Neural cell (in vitro differentiated cells): ENCODE measurements around the gene MYO10. TPM values are rescaled to one million over a fixed set of nuclear protein-coding genes. Genes with fewer than 3 reads are reported as not detected.

Source experiments
- H2AFZ ChIP-seq: fragments of 200-600, 300-800 bp; sonication (generic), shearing (Covaris generic); 2 replicates; pipeline ENCODE4 v1.6.0; 2014; ENCODE audit warnings: low read depth, mild to moderate bottlenecking, antibody characterized with exemption, low read length, moderate library complexity
- H3F3A ChIP-seq: fragments of 200-600 bp; shearing (Covaris generic); 2 replicates; pipeline ENCODE4 v1.6.1; 2016; ENCODE audit warnings: mild to moderate bottlenecking, moderate library complexity, mixed read lengths, antibody characterized with exemption, low read length; ENCODE audit not compliant: insufficient read depth, poor library complexity, severe bottlenecking
- H3K27ac ChIP-seq: fragments of 200-600, 300-800 bp; sonication (generic), shearing (Covaris generic); 2 replicates; pipeline ENCODE4 v1.5.1; 2014; ENCODE audit warnings: mild to moderate bottlenecking, low read length, moderate library complexity
- H3K27me3 ChIP-seq: fragments of 300-800, 200-600 bp; sonication (generic), shearing (Covaris generic); 2 replicates; pipeline ENCODE4 v1.6.0; 2014; ENCODE audit warnings: mild to moderate bottlenecking, low read depth, low read length, moderate library complexity; ENCODE audit not compliant: insufficient read depth
- H3K36me3 ChIP-seq: fragments of 300-800, 200-600 bp; sonication (generic), shearing (Covaris generic); 2 replicates; pipeline ENCODE4 v1.5.1; 2014; ENCODE audit warnings: mild to moderate bottlenecking, antibody characterized with exemption, low read length, moderate library complexity; ENCODE audit not compliant: insufficient read depth
- H3K4me2 ChIP-seq: fragments of 300-800, 200-600 bp; sonication (generic), shearing (Covaris generic); 2 replicates; pipeline ENCODE4 v1.6.0; 2014; ENCODE audit warnings: mild to moderate bottlenecking, low read length
- H3K4me3 ChIP-seq: fragments of 300-800, 200-600 bp; sonication (generic), shearing (Covaris generic); 2 replicates; pipeline ENCODE4 v1.5.1; 2014; ENCODE audit warnings: mild to moderate bottlenecking, low read length, moderate library complexity
- H3K79me2 ChIP-seq: fragments of 200-600 bp; shearing (Covaris generic); replicated peaks from 2 replicates; pipeline ENCODE4 v1.6.0; 2014; ENCODE audit warnings: mild to moderate bottlenecking, low read length, moderate library complexity; ENCODE audit not compliant: insufficient read depth
- H3K9ac ChIP-seq: fragments of 300-800, 200-600 bp; sonication (generic), shearing (Covaris generic); 2 replicates; pipeline ENCODE4 v1.6.1; 2016; ENCODE audit warnings: mild to moderate bottlenecking, low read length, mixed read lengths
- H3K9me2 ChIP-seq: fragments of 200-600 bp; shearing (Covaris generic); 2 replicates; pipeline ENCODE4 v1.6.1; 2016; ENCODE audit warnings: mild to moderate bottlenecking, low read length, mixed read lengths; ENCODE audit not compliant: insufficient read depth
- H3K9me3 ChIP-seq: fragments of 200-600, 300-800 bp; sonication (generic), shearing (Covaris generic); 2 replicates; pipeline ENCODE4 v1.6.1; 2016; ENCODE audit warnings: mild to moderate bottlenecking, mixed run types, low read length, moderate library complexity, mixed read lengths
- H4K20me1 ChIP-seq: fragments of 200-600 bp; shearing (Covaris generic); 2 replicates; pipeline ENCODE4 v1.6.1; 2016; ENCODE audit warnings: mild to moderate bottlenecking, mixed run types; ENCODE audit not compliant: insufficient read depth
- CTCF ChIP-seq: fragments of 450-650 bp; IDR thresholded peaks from 2 replicates; pipeline ENCODE4 v1.5.1; 2014; ENCODE audit warnings: antibody characterized with exemption, mild to moderate bottlenecking, moderate library complexity; ENCODE audit not compliant: poor library complexity, severe bottlenecking
- EP300 ChIP-seq: fragments of 450-650 bp; conservative IDR thresholded peaks from 2 replicates; pipeline ENCODE4 v1.6.1; 2014; ENCODE audit warnings: antibody characterized with exemption, mild to moderate bottlenecking, moderate library complexity; ENCODE audit not compliant: poor library complexity, severe bottlenecking
- EZH2 ChIP-seq: fragments of 200-600, 300-800 bp; shearing (Covaris generic), sonication (generic); IDR thresholded peaks from 2 replicates; pipeline ENCODE4 v1.6.1; 2014; ENCODE audit warnings: antibody characterized with exemption, low read length, borderline replicate concordance, mild to moderate bottlenecking; ENCODE audit not compliant: insufficient read depth, poor library complexity, severe bottlenecking
- MXI1 ChIP-seq: fragments of 450-650 bp; conservative IDR thresholded peaks from 2 replicates; pipeline ENCODE4 v1.6.1; 2014; ENCODE audit warnings: antibody characterized with exemption, mild to moderate bottlenecking; ENCODE audit not compliant: poor library complexity, severe bottlenecking
- POLR2AphosphoS5 ChIP-seq: IDR thresholded peaks from 2 replicates; pipeline ENCODE4 v1.6.1; 2012
- RAD21 ChIP-seq: fragments of 450-650 bp; conservative IDR thresholded peaks from 2 replicates; pipeline ENCODE4 v1.6.1; 2014; ENCODE audit warnings: antibody characterized with exemption, mild to moderate bottlenecking, moderate library complexity
- REST ChIP-seq: IDR thresholded peaks from 2 replicates; pipeline ENCODE4 v1.6.1; 2012; ENCODE audit warnings: borderline replicate concordance
- SMC3 ChIP-seq: fragments of 450-650 bp; conservative IDR thresholded peaks from 2 replicates; pipeline ENCODE4 v1.6.1; 2014; ENCODE audit warnings: antibody characterized with exemption, mild to moderate bottlenecking, moderate library complexity; ENCODE audit not compliant: poor library complexity
- TAF1 ChIP-seq: IDR thresholded peaks from 2 replicates; pipeline ENCODE4 v1.6.1; 2012; ENCODE audit warnings: low read depth
- polyA plus RNA-seq: library from polyadenylated mRNA; depleted of rRNA; stranded (reverse); fragments of >200 nt; gene quantifications from 2 replicates; pipeline ENCODE4 v1.2.3, GENCODE V29; 2014

MYO10 gene
- polyA plus RNA-seq, 1 donor from 2014 or later = 3.2 TPM

- no peaks in the 10 kb centered on the region for H3K9me2 ChIP-seq
- no peak overlapping the region for H3K4me3 ChIP-seq
- H3K79me2 ChIP-seq = peaks cover 5% of the 10 kb centered on the region
- peaks cover 40% of the 10 kb centered on the region for H3K27me3 ChIP-seq
- H3K4me2 ChIP-seq = no peak overlapping the region
- H3K9ac ChIP-seq = no peak overlapping the region
- TF ChIP-seq POLR2AphosphoS5 (no peak), SMC3 (no peak), EP300 (no peak), EZH2 (no peak), RAD21 (no peak), REST (no peak), MXI1 (no peak), TAF1 (no peak), CTCF (no peak)
- H3F3A ChIP-seq = no peaks in the 10 kb centered on the region
- no peaks in the 10 kb centered on the region for H3K36me3 ChIP-seq
- no peaks in the 10 kb centered on the region for H4K20me1 ChIP-seq
- no peak overlapping the region for H2AFZ ChIP-seq
- no peaks in the 10 kb centered on the region for H3K9me3 ChIP-seq
- H3K27ac ChIP-seq = no peak overlapping the region
Observed at GRCh38 chr5:16937503-16938161, 1.5 kb upstream of the MYO10 start.

GRCh38 chr5:16936989-16937438, 926 bp upstream of the MYO10 start:
- Histone ChIP-seq H3K79me2 (peaks cover 5% of the 10 kb centered on the region), H3K36me3 (no peaks in the 10 kb centered on the region), H3K9me2 (no peaks in the 10 kb centered on the region), H3K4me3 (peak overlapping the region; percentile 93), H3F3A (no peaks in the 10 kb centered on the region), H3K27me3 (peaks cover 40% of the 10 kb centered on the region), H3K4me2 (peak overlapping the region; percentile 8), H3K27ac (no peak overlapping the region), H2AFZ (no peak overlapping the region), H4K20me1 (no peaks in the 10 kb centered on the region), H3K9me3 (no peaks in the 10 kb centered on the region), H3K9ac (no peak overlapping the region)
- TF ChIP-seq EP300 = no peak
- no peak for TF ChIP-seq RAD21
- no peak for TF ChIP-seq SMC3
- no peak for TF ChIP-seq MXI1
- no peak for TF ChIP-seq POLR2AphosphoS5
- no peak for TF ChIP-seq TAF1
- TF ChIP-seq REST = no peak
- TF ChIP-seq EZH2 = no peak
- no peak for TF ChIP-seq CTCF
